HEK293 (cell line): ENCODE results near the gene TESK1.

Experiments used
- CTCF ChIA-PET: fragments of 350-600 bp; formaldehyde crosslinking; extraction: SDS; loops from one replicate; lab custom pipeline; 2021; ENCODE audit warnings: antibody characterized with exemption; lab: Yijun Ruan, JAX
- POLR2A ChIA-PET: fragments of 300-600 bp; formaldehyde crosslinking; extraction: SDS; loops from one replicate; lab custom pipeline; 2020; ENCODE audit warnings: antibody characterized with exemption, inconsistent platforms; lab: Yijun Ruan, JAX
- H3K27ac ChIP-seq: fragments of 200-500 bp; sonication (Bioruptor generic); 2 replicates; pipeline ENCODE4 v1.5.1; 2014; ENCODE audit warnings: low read depth, low read length, control low read depth, inconsistent platforms; ENCODE audit errors: extremely low read depth
- H3K36me3 ChIP-seq, 2 experiments: fragments of 200-500 bp in 1 of 2; sonication (Bioruptor generic) in 1 of 2; 1 replicate in 1 of 2; 2 replicates in 1 of 2; pipeline ENCODE4 v1.5.1; 2014 to 2017; ENCODE audit warnings: inconsistent platforms in 2 of 2, low read length in 2 of 2; ENCODE audit not compliant: control insufficient read depth in 2 of 2, insufficient read depth in 1 of 2
- H3K4me1 ChIP-seq: fragments of 200-500 bp; sonication (Bioruptor generic); 2 replicates; pipeline ENCODE4 v1.5.1; 2014; ENCODE audit warnings: mild to moderate bottlenecking, low read length, inconsistent platforms; ENCODE audit not compliant: control insufficient read depth, insufficient read depth
- H3K4me3 ChIP-seq: 2 replicates; pipeline ENCODE4 v1.5.1; 2011; ENCODE audit warnings: low read depth, mild to moderate bottlenecking, control low read depth, low read length, moderate library complexity
- H3K9me3 ChIP-seq: fragments of 200-500 bp; sonication (Bioruptor generic); 2 replicates; pipeline ENCODE4 v1.5.1; 2014; ENCODE audit warnings: low read depth, low read length, inconsistent platforms; ENCODE audit not compliant: control insufficient read depth, insufficient read depth
- EGR2 ChIP-seq: fragments of 450-650 bp; formaldehyde crosslinking; IDR thresholded peaks from 2 replicates; pipeline ENCODE4 v1.5.1; 2016; ENCODE audit warnings: low read depth, missing biosample characterization, missing genetic modification characterization
- HOXC10 ChIP-seq: sonication (generic); formaldehyde crosslinking; IDR thresholded peaks from 2 replicates; pipeline ENCODE4 v1.8.1; 2023; ENCODE audit warnings: mild to moderate bottlenecking, missing genetic modification reagents
- HOXD13 ChIP-seq: sonication (generic); formaldehyde crosslinking; IDR thresholded peaks from 2 replicates; pipeline ENCODE4 v1.8.0; 2022; ENCODE audit warnings: missing genetic modification reagents, borderline replicate concordance
- PATZ1 ChIP-seq: fragments of 450-650 bp; formaldehyde crosslinking; IDR thresholded peaks from 2 replicates; pipeline ENCODE4 v1.5.1; 2016; ENCODE audit warnings: missing biosample characterization, missing genetic modification characterization
- TCF7L2 ChIP-seq: IDR thresholded peaks from 2 replicates; pipeline ENCODE4 v1.6.1; 2011; ENCODE audit warnings: low read depth, mild to moderate bottlenecking, inconsistent platforms, low read length, moderate library complexity, borderline replicate concordance
- YY1 ChIP-seq: fragments of 450-650 bp; formaldehyde crosslinking; IDR thresholded peaks from 2 replicates; pipeline ENCODE4 v1.5.1; 2018; ENCODE audit warnings: missing biosample characterization, missing genetic modification characterization
- ZBTB20 ChIP-seq: fragments of 450-650 bp; formaldehyde crosslinking; IDR thresholded peaks from 2 replicates; pipeline ENCODE4 v1.5.1; 2016; ENCODE audit warnings: missing biosample characterization, missing genetic modification characterization
- ZFHX2 ChIP-seq: fragments of 450-650 bp; formaldehyde crosslinking; conservative IDR thresholded peaks from 2 replicates; pipeline ENCODE4 v1.5.1; 2016; ENCODE audit warnings: missing biosample characterization, missing genetic modification characterization
- ZNF121 ChIP-seq: fragments of 450-650 bp; formaldehyde crosslinking; IDR thresholded peaks from 2 replicates; pipeline ENCODE4 v1.5.1; 2016; ENCODE audit warnings: missing biosample characterization, missing genetic modification characterization
- ZNF174 ChIP-seq: fragments of 450-650 bp; formaldehyde crosslinking; IDR thresholded peaks from 2 replicates; pipeline ENCODE4 v1.5.0; 2017; ENCODE audit warnings: missing biosample characterization, mild to moderate bottlenecking, missing genetic modification characterization
- ZNF23 ChIP-seq: fragments of 450-650 bp; formaldehyde crosslinking; IDR thresholded peaks from 2 replicates; pipeline ENCODE4 v1.5.1; 2016; ENCODE audit warnings: missing biosample characterization, missing genetic modification characterization, borderline replicate concordance
- ZNF610 ChIP-seq: fragments of 450-650 bp; formaldehyde crosslinking; IDR thresholded peaks from 2 replicates; pipeline ENCODE4 v1.5.1; 2016; ENCODE audit warnings: missing biosample characterization, missing genetic modification characterization, borderline replicate concordance
- ZNF639 ChIP-seq: fragments of 450-650 bp; formaldehyde crosslinking; IDR thresholded peaks from 2 replicates; pipeline ENCODE4 v1.5.1; 2016; ENCODE audit warnings: missing biosample characterization, missing genetic modification characterization
- ZNF677 ChIP-seq: fragments of 450-650 bp; IDR thresholded peaks from 2 replicates; pipeline ENCODE4 v1.5.0; 2018; ENCODE audit warnings: missing biosample characterization, mild to moderate bottlenecking, missing genetic modification characterization, moderate library complexity
- ZSCAN23 ChIP-seq: fragments of 450-650 bp; formaldehyde crosslinking; IDR thresholded peaks from 2 replicates; pipeline ENCODE4 v1.5.1; 2016; ENCODE audit warnings: missing biosample characterization, missing genetic modification characterization
- ZXDB ChIP-seq: fragments of 450-650 bp; formaldehyde crosslinking; IDR thresholded peaks from 2 replicates; pipeline ENCODE4 v1.5.1; 2016; ENCODE audit warnings: missing biosample characterization, missing genetic modification characterization
- TF ChIP-seq, protein P1 (sequence below): fragments of 450-650 bp; formaldehyde crosslinking; IDR thresholded peaks from 2 replicates; pipeline ENCODE4 v1.5.1; 2016; ENCODE audit warnings: missing biosample characterization, missing genetic modification characterization
- TF ChIP-seq, protein P2 (sequence below): fragments of 450-650 bp; formaldehyde crosslinking; IDR thresholded peaks from 2 replicates; pipeline ENCODE4 v1.5.1; 2016; ENCODE audit warnings: missing biosample characterization, missing genetic modification characterization, borderline replicate concordance
- TF ChIP-seq, protein P3 (sequence below): fragments of 450-650 bp; formaldehyde crosslinking; IDR thresholded peaks from 2 replicates; pipeline ENCODE4 v1.5.1; 2017; ENCODE audit warnings: missing biosample characterization, mild to moderate bottlenecking, missing genetic modification characterization, moderate library complexity
- TF ChIP-seq, protein P4 (sequence below): sonication (generic); formaldehyde crosslinking; IDR thresholded peaks from 2 replicates; pipeline ENCODE4 v1.8.1; 2022; ENCODE audit warnings: mild to moderate bottlenecking, moderate library complexity, missing genetic modification reagents

The TESK1 gene

DNA sequence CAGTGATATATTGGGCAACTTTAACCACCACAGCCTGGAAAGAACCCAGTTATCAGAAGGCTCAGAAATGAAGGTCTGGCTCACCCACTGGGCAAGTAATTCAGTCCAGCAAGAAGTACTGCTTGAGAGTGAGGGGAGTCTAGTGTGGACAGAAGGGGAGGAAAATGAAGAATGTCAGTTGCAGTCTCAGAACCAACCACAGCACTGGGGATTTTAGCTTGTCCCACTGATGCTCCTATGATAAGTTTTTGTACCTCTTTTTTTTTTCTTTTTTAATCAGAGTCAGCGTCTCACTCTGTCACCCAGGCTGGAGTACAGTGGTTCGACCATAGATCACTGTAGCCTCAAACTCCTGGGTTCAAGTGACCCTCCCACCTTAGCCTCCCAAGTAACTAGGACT is 22.5 kb downstream of the TESK1 start:
- Histone ChIP-seq H3K4me1 (no peaks in the 10 kb centered on the region), H3K36me3 (no peaks in the 10 kb centered on the region), H3K4me3 (no peak overlapping the region), H3K9me3 (no peaks in the 10 kb centered on the region), H3K27ac (no peak overlapping the region)
- TF ChIP-seq, protein P1, sequence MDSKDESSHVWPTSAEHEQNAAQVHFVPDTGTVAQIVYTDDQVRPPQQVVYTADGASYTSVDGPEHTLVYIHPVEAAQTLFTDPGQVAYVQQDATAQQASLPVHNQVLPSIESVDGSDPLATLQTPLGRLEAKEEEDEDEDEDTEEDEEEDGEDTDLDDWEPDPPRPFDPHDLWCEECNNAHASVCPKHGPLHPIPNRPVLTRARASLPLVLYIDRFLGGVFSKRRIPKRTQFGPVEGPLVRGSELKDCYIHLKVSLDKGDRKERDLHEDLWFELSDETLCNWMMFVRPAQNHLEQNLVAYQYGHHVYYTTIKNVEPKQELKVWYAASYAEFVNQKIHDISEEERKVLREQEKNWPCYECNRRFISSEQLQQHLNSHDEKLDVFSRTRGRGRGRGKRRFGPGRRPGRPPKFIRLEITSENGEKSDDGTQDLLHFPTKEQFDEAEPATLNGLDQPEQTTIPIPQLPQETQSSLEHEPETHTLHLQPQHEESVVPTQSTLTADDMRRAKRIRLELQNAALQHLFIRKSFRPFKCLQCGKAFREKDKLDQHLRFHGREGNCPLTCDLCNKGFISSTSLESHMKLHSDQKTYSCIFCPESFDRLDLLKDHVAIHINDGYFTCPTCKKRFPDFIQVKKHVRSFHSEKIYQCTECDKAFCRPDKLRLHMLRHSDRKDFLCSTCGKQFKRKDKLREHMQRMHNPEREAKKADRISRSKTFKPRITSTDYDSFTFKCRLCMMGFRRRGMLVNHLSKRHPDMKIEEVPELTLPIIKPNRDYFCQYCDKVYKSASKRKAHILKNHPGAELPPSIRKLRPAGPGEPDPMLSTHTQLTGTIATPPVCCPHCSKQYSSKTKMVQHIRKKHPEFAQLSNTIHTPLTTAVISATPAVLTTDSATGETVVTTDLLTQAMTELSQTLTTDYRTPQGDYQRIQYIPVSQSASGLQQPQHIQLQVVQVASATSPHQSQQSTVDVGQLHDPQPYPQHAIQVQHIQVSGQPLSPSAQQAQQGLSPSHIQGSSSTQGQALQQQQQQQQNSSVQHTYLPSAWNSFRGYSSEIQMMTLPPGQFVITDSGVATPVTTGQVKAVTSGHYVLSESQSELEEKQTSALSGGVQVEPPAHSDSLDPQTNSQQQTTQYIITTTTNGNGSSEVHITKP (tag by site-specific recombination): 0 out of 2 replicates have a peak, but pooled peaks have one; percentile 20
- no peak for TF ChIP-seq PATZ1
- ChIA-PET POLR2A (interaction anchor here (1.4 kb wide), 1 partner anchor 24 kb away, joined by 3 read pairs; no protein-coding TSS in a partner anchor), CTCF (interaction anchor here (0.7 to 2.3 kb wide), 4 partner anchors 17 to 98 kb away, joined by 3 to 19 read pairs (median 6); partner anchors contain the start of genes CCDC107 and RMRP)

GRCh38 chr9:35628389-35628991 is 23.4 kb downstream of the TESK1 start:
- ChIA-PET POLR2A (interaction anchor here (1.2 to 1.3 kb wide), 2 partner anchors 19 to 25 kb away, joined by 4 to 5 read pairs; no protein-coding TSS in a partner anchor), CTCF (interaction anchor here (0.6 to 2.3 kb wide), 7 partner anchors 11 to 221 kb away, joined by 3 to 19 read pairs (median 3); partner anchors contain the start of genes CCDC107 and RMRP)
- Histone ChIP-seq H3K4me3 (no peak overlapping the region), H3K9me3 (no peaks in the 10 kb centered on the region), H3K4me1 (no peaks in the 10 kb centered on the region), H3K36me3 (no peaks in the 10 kb centered on the region), H3K27ac (no peak overlapping the region)
- TF ChIP-seq ZXDB (tag by site-specific recombination) (no peak), ZNF610 (tag by site-specific recombination) (no peak), HOXD13 (CRISPR knock-in tag) (no peak), ZNF639 (no peak), ZNF121 (tag by site-specific recombination) (0 out of 2 replicates have a peak, but pooled peaks have one; percentile 44), EGR2 (tag by site-specific recombination) (peak; percentile 51), HOXC10 (CRISPR knock-in tag) (no peak), ZBTB20 (tag by site-specific recombination) (no peak), ZNF174 (tag by site-specific recombination) (no peak), ZFHX2 (tag by site-specific recombination) (peak; percentile 24; the same call in 1 of the 2 replicates), YY1 (tag by site-specific recombination) (no peak), ZNF677 (tag by site-specific recombination) (no peak), ZSCAN23 (no peak), TCF7L2 (no peak), ZNF23 (tag by site-specific recombination) (no peak)
- TF ChIP-seq, protein P2, sequence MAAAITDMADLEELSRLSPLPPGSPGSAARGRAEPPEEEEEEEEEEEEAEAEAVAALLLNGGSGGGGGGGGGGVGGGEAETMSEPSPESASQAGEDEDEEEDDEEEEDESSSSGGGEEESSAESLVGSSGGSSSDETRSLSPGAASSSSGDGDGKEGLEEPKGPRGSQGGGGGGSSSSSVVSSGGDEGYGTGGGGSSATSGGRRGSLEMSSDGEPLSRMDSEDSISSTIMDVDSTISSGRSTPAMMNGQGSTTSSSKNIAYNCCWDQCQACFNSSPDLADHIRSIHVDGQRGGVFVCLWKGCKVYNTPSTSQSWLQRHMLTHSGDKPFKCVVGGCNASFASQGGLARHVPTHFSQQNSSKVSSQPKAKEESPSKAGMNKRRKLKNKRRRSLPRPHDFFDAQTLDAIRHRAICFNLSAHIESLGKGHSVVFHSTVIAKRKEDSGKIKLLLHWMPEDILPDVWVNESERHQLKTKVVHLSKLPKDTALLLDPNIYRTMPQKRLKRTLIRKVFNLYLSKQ: no peak
- TF ChIP-seq, protein P3, sequence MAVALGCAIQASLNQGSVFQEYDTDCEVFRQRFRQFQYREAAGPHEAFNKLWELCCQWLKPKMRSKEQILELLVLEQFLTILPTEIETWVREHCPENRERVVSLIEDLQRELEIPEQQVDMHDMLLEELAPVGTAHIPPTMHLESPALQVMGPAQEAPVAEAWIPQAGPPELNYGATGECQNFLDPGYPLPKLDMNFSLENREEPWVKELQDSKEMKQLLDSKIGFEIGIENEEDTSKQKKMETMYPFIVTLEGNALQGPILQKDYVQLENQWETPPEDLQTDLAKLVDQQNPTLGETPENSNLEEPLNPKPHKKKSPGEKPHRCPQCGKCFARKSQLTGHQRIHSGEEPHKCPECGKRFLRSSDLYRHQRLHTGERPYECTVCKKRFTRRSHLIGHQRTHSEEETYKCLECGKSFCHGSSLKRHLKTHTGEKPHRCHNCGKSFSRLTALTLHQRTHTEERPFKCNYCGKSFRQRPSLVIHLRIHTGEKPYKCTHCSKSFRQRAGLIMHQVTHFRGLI: no peak
- TF ChIP-seq, protein P4, sequence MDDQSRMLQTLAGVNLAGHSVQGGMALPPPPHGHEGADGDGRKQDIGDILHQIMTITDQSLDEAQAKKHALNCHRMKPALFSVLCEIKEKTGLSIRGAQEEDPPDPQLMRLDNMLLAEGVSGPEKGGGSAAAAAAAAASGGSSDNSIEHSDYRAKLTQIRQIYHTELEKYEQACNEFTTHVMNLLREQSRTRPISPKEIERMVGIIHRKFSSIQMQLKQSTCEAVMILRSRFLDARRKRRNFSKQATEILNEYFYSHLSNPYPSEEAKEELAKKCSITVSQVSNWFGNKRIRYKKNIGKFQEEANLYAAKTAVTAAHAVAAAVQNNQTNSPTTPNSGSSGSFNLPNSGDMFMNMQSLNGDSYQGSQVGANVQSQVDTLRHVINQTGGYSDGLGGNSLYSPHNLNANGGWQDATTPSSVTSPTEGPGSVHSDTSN (CRISPR knock-in tag): no peak
